ENCODE results near the gene RNASEH1.

DNA sequence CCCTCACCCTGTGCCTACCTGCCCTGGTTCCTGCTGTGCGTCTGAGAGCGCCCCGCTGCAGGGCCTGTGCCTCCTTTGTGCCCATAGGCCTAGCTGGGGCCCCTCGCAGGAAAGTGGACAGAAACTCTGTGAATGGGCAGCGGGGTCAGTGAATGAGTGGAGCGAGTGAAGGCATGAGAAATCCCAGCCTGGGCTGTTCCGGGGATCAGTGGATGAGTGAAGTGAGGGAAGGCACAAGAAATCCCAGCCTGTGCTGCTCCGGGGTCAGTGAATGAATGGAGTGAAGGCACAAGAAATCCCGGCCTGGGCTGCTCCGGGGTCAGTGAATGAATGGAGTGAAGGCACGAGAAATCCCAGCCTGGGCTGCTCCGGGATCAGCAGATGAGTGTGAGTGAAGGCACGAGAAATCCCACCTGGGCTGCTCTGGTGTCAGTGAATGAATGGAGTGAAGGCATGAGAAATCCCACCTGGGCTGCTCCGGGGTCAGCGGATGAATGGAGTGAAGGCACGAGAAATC is 38.8 kb upstream of the RNASEH1 start:
- TF ChIP-seq POLR2AphosphoS5 (IDR thresholded peaks at IDR 0.05) (no peak), CTCF (IDR thresholded peaks at IDR 0.05) (no peak)
